NB4 (cell line): ENCODE measurements around the gene ATP4B.

Experiments used
- CTCF ChIP-seq: IDR thresholded peaks from one replicate; pipeline ENCODE4 v1.5.1; 2012; ENCODE audit warnings: low read depth, low read length
- MAX ChIP-seq: IDR thresholded peaks from 2 replicates; pipeline ENCODE4 v1.6.1; 2011; ENCODE audit warnings: low read depth, low read length
- MYC ChIP-seq: IDR thresholded peaks from 2 replicates; pipeline ENCODE4 v1.6.1; 2011; ENCODE audit warnings: low read depth, low read length
- POLR2A ChIP-seq: IDR thresholded peaks from 2 replicates; pipeline ENCODE4 v1.6.1; 2011; ENCODE audit warnings: mild to moderate bottlenecking; ENCODE audit not compliant: insufficient read length; ENCODE audit errors: extremely low read depth

- TF ChIP-seq CTCF (no peak), POLR2A (no peak), MAX (no peak), MYC (no peak)
Observed at GRCh38 chr13:113629866-113630265, 28.1 kb downstream of the ATP4B start.
